Activated naive CD4-positive, alpha-beta T cell treated with anti-CD3 and anti-CD28 coated beads, Interleukin-2, amount 10 ng/mL, durations not matched to agents 7 days and 5 days (primary cell): ENCODE data around the gene WNT4.
A peak's percentile ranks its signal among the peaks of the same experiment; 100 is the strongest.
"Not testable (repeated sequence)": the region's sequence is repeated elsewhere in the genome, so short reads cannot be mapped to it uniquely, and the experiment has no call there.

Source experiments
- CTCF ChIA-PET: fragments of 350-600 bp; sonication (Branson Sonifier 250); formaldehyde crosslinking; loops from one replicate; lab custom pipeline; 2021; ENCODE audit warnings: antibody characterized with exemption; lab: Charles Lee
- DNase-seq: peaks from one replicate; pipeline ENCODE4 v3.0.0-alpha.2; 2020
- H3K27ac Mint-ChIP-seq: one replicate; pipeline ENCODE4 v1.8.0; 2021; ENCODE audit warnings: mild to moderate bottlenecking, moderate library complexity, mixed read lengths
- H3K27me3 Mint-ChIP-seq: one replicate; pipeline ENCODE4 v1.8.0; 2021; ENCODE audit warnings: mild to moderate bottlenecking, mixed read lengths
- H3K36me3 Mint-ChIP-seq: one replicate; pipeline ENCODE4 v1.8.0; 2021; ENCODE audit warnings: mixed read lengths
- H3K4me1 Mint-ChIP-seq: one replicate; pipeline ENCODE4 v1.8.0; 2021; ENCODE audit warnings: mixed read lengths
- H3K4me3 Mint-ChIP-seq: one replicate; pipeline ENCODE4 v1.8.0; 2021; ENCODE audit warnings: mild to moderate bottlenecking, moderate library complexity, mixed read lengths
- H3K9me3 Mint-ChIP-seq: one replicate; pipeline ENCODE4 v1.8.0; 2021; ENCODE audit warnings: mixed read lengths

WNT4 gene

GRCh38 chr1:22104094-22104493, 38.8 kb downstream of the WNT4 start:
- peak overlapping the region; percentile 94 for H3K27ac Mint-ChIP-seq
- H3K9me3 Mint-ChIP-seq: no peaks in the 10 kb centered on the region
- DNase-seq: no peak
- CTCF ChIA-PET: interaction anchor here (0.9 to 2.2 kb wide), 2 partner anchors 11 to 170 kb away, joined by 3 to 15 read pairs; no protein-coding TSS in a partner anchor
- H3K4me1 Mint-ChIP-seq: peaks cover 73% of the 10 kb centered on the region
- peaks cover 74% of the 10 kb centered on the region for H3K36me3 Mint-ChIP-seq
- H3K4me3 Mint-ChIP-seq: peak overlapping the region; percentile 49
- H3K27me3 Mint-ChIP-seq: no peaks in the 10 kb centered on the region

GRCh38 chr1:22102746-22103145, 40.2 kb downstream of the WNT4 start:
- no peaks in the 10 kb centered on the region for H3K9me3 Mint-ChIP-seq
- CTCF ChIA-PET: interaction anchor here (0.7 kb wide), 1 partner anchor 10 kb away, joined by 3 read pairs; no protein-coding TSS in a partner anchor
- no peak for DNase-seq
- H3K4me3 Mint-ChIP-seq: no peak overlapping the region
- peaks cover 75% of the 10 kb centered on the region for H3K4me1 Mint-ChIP-seq
- H3K36me3 Mint-ChIP-seq: peaks cover 73% of the 10 kb centered on the region
- H3K27me3 Mint-ChIP-seq: no peaks in the 10 kb centered on the region
- H3K27ac Mint-ChIP-seq: peak overlapping the region; percentile 94

- CTCF ChIA-PET: no interaction called here
- H3K4me3 Mint-ChIP-seq: no peak overlapping the region
- H3K4me1 Mint-ChIP-seq: peaks cover 75% of the 10 kb centered on the region
Measured at GRCh38 chr1:22101995-22102394, 40.9 kb downstream of the WNT4 start.

GRCh38 chr1:22101199-22101598, 41.7 kb downstream of the WNT4 start:
- Mint-ChIP-seq H3K4me1 (peaks cover 70% of the 10 kb centered on the region), H3K36me3 (peaks cover 80% of the 10 kb centered on the region), H3K27me3 (no peaks in the 10 kb centered on the region), H3K27ac (peak overlapping the region; percentile 81), H3K9me3 (no peaks in the 10 kb centered on the region), H3K4me3 (no peak overlapping the region)
- CTCF ChIA-PET: no interaction called here
- DNase-seq: no peak

More at GRCh38 chr1:22101995-22102394, 40.9 kb downstream of the WNT4 start:
- Mint-ChIP-seq H3K27ac (no peak overlapping the region), H3K36me3 (peaks cover 77% of the 10 kb centered on the region), H3K27me3 (no peaks in the 10 kb centered on the region), H3K9me3 (no peaks in the 10 kb centered on the region)
- no peak for DNase-seq

GRCh38 chr1:22100168-22100567, 42.7 kb downstream of the WNT4 start:
- Mint-ChIP-seq H3K4me1 (peaks cover 63% of the 10 kb centered on the region), H3K27me3 (no peaks in the 10 kb centered on the region), H3K9me3 (no peaks in the 10 kb centered on the region), H3K4me3 (no peak overlapping the region), H3K27ac (peak overlapping the region; percentile 1), H3K36me3 (peaks cover 73% of the 10 kb centered on the region)
- CTCF ChIA-PET: interaction anchor here (1.1 kb wide), 1 partner anchor 69 kb away, joined by 3 read pairs; no protein-coding TSS in a partner anchor
- DNase-seq: no peak

- H3K36me3 Mint-ChIP-seq: peaks cover 74% of the 10 kb centered on the region
- no peak overlapping the region for H3K27ac Mint-ChIP-seq
- DNase-seq: no peak
- CTCF ChIA-PET: interaction anchor here (0.9 kb wide), 1 partner anchor 317 kb away, joined by 3 read pairs; no protein-coding TSS in a partner anchor
- H3K4me3 Mint-ChIP-seq: no peak overlapping the region
- no peaks in the 10 kb centered on the region for H3K9me3 Mint-ChIP-seq
- H3K27me3 Mint-ChIP-seq: no peaks in the 10 kb centered on the region
- peaks cover 57% of the 10 kb centered on the region for H3K4me1 Mint-ChIP-seq
Measured at GRCh38 chr1:22098752-22099151, 44.1 kb downstream of the WNT4 start.

GRCh38 chr1:22096463-22096862, 46.4 kb downstream of the WNT4 start:
- Mint-ChIP-seq H3K27me3 (no peaks in the 10 kb centered on the region), H3K9me3 (no peaks in the 10 kb centered on the region), H3K4me3 (no peak overlapping the region), H3K27ac (no peak overlapping the region), H3K36me3 (peaks cover 72% of the 10 kb centered on the region), H3K4me1 (peaks cover 60% of the 10 kb centered on the region)
- no peak for DNase-seq
- CTCF ChIA-PET: no interaction called here

GRCh38 chr1:22096036-22096435, 46.9 kb downstream of the WNT4 start:
- DNase-seq: no peak
- Mint-ChIP-seq H3K4me3 (no peak overlapping the region), H3K27ac (no peak overlapping the region), H3K9me3 (no peaks in the 10 kb centered on the region), H3K36me3 (peaks cover 71% of the 10 kb centered on the region), H3K4me1 (peaks cover 60% of the 10 kb centered on the region), H3K27me3 (no peaks in the 10 kb centered on the region)
- CTCF ChIA-PET: no interaction called here

- H3K27me3 Mint-ChIP-seq: no peaks in the 10 kb centered on the region
- no peak overlapping the region for H3K4me3 Mint-ChIP-seq
- H3K4me1 Mint-ChIP-seq: peaks cover 66% of the 10 kb centered on the region
- peaks cover 68% of the 10 kb centered on the region for H3K36me3 Mint-ChIP-seq
- no peak for DNase-seq
- H3K27ac Mint-ChIP-seq: peak overlapping the region; percentile 49
- H3K9me3 Mint-ChIP-seq: no peaks in the 10 kb centered on the region
- CTCF ChIA-PET: interaction anchor here (1.0 to 2.5 kb wide), 3 partner anchors 9 to 69 kb away, joined by 3 to 15 read pairs (median 3); no protein-coding TSS in a partner anchor
Measured at GRCh38 chr1:22093513-22093912, 49.4 kb downstream of the WNT4 start.

- peak; percentile 63 for DNase-seq
- H3K27me3 Mint-ChIP-seq, H3K9me3 Mint-ChIP-seq, H3K4me3 Mint-ChIP-seq: not testable (repeated sequence)
- Mint-ChIP-seq H3K27ac (peak overlapping the region; percentile 81), H3K36me3 (peaks cover 68% of the 10 kb centered on the region), H3K4me1 (peaks cover 75% of the 10 kb centered on the region)
- CTCF ChIA-PET: interaction anchor here (1.0 to 2.5 kb wide), 3 partner anchors 11 to 53 kb away, joined by 3 to 15 read pairs (median 3); no protein-coding TSS in a partner anchor
Measured at GRCh38 chr1:22092026-22092768, 50.7 kb downstream of the WNT4 start.

GRCh38 chr1:22090867-22091266, 52.0 kb downstream of the WNT4 start:
- Mint-ChIP-seq H3K27me3 (no peaks in the 10 kb centered on the region), H3K4me3 (peak overlapping the region; percentile 49)

GRCh38 chr1:22089787-22090186, 53.1 kb downstream of the WNT4 start:
- peaks cover 86% of the 10 kb centered on the region for H3K4me1 Mint-ChIP-seq
- no peaks in the 10 kb centered on the region for H3K9me3 Mint-ChIP-seq
- peaks cover 71% of the 10 kb centered on the region for H3K36me3 Mint-ChIP-seq
- H3K27ac Mint-ChIP-seq: peak overlapping the region; percentile 89
- peak overlapping the region; percentile 55 for H3K4me3 Mint-ChIP-seq
- peak; percentile 41 for DNase-seq
- CTCF ChIA-PET: interaction anchor here (0.7 to 1.5 kb wide), 2 partner anchors 16 to 32 kb away, joined by 3 read pairs; no protein-coding TSS in a partner anchor
- no peaks in the 10 kb centered on the region for H3K27me3 Mint-ChIP-seq

More at GRCh38 chr1:22090867-22091266, 52.0 kb downstream of the WNT4 start:
- peaks cover 66% of the 10 kb centered on the region for H3K36me3 Mint-ChIP-seq
- CTCF ChIA-PET: no interaction called here
- peak overlapping the region; percentile 83 for H3K27ac Mint-ChIP-seq
- H3K9me3 Mint-ChIP-seq: no peaks in the 10 kb centered on the region
- DNase-seq: no peak
- H3K4me1 Mint-ChIP-seq: peaks cover 78% of the 10 kb centered on the region

GRCh38 chr1:22089134-22089571, 53.7 kb downstream of the WNT4 start:
- Mint-ChIP-seq H3K9me3 (no peaks in the 10 kb centered on the region), H3K27me3 (no peaks in the 10 kb centered on the region), H3K4me3 (peak overlapping the region; percentile 55), H3K4me1 (peaks cover 89% of the 10 kb centered on the region), H3K36me3 (peaks cover 73% of the 10 kb centered on the region), H3K27ac (peak overlapping the region; percentile 89)
- CTCF ChIA-PET: interaction anchor here (1.5 kb wide), 1 partner anchor 16 kb away, joined by 3 read pairs; no protein-coding TSS in a partner anchor
- DNase-seq: no peak

- H3K9me3 Mint-ChIP-seq: no peaks in the 10 kb centered on the region
- peak overlapping the region; percentile 55 for H3K4me3 Mint-ChIP-seq
- H3K4me1 Mint-ChIP-seq: peaks cover 89% of the 10 kb centered on the region
- CTCF ChIA-PET: no interaction called here
- H3K27ac Mint-ChIP-seq: peak overlapping the region; percentile 89
- no peak for DNase-seq
- H3K36me3 Mint-ChIP-seq: peaks cover 71% of the 10 kb centered on the region
- H3K27me3 Mint-ChIP-seq: no peaks in the 10 kb centered on the region
Measured at GRCh38 chr1:22088331-22088730, 54.6 kb downstream of the WNT4 start.
